Right atrium auricular region (tissue), 2 donors: Measurements from ENCODE around the gene MAP3K15. TPM values are rescaled to one million over a fixed set of nuclear protein-coding genes. Genes with fewer than 3 reads are reported as not detected.
"Not testable (repeated sequence)": the region's sequence is repeated elsewhere in the genome, so short reads cannot be mapped to it uniquely, and the experiment has no call there.

Experiments used
- DNase-seq: peaks from one replicate; pipeline ENCODE4 v3.0.0-alpha.2; 2019; ENCODE audit warnings: low spot score
- H3K27ac ChIP-seq, 2 donors: fragments of 200-600 bp; sonication (generic); 1 replicate in 1 of 2; 2 replicates in 1 of 2; pipeline ENCODE4 v1.5.1; 2016 to 2019
- H3K27me3 ChIP-seq, 2 donors: fragments of 200-600 bp; sonication (generic); one replicate each; pipeline versions ENCODE4 v1.5.1 to v1.6.0; 2017 to 2019
- H3K36me3 ChIP-seq: fragments of 200-600 bp; sonication (generic); one replicate; pipeline ENCODE4 v1.5.1; 2016
- H3K4me1 ChIP-seq, 2 donors: fragments of 200-600 bp; sonication (generic); one replicate each; pipeline versions ENCODE4 v1.5.1 to v1.6.0; 2017 to 2019
- H3K4me3 ChIP-seq, 2 donors: fragments of 200-600 bp; sonication (generic); 1 replicate in 1 of 2; 2 replicates in 1 of 2; pipeline ENCODE4 v1.5.1; 2017 to 2019; ENCODE audit warnings: mild to moderate bottlenecking in 1 of 2, moderate library complexity in 1 of 2
- H3K9me3 ChIP-seq, 2 donors: fragments of 200-600 bp; sonication (generic); one replicate each; pipeline ENCODE4 v1.5.1; 2019
- CTCF ChIP-seq, 2 donors: fragments of 200-600 bp; sonication (generic); IDR thresholded peaks; one replicate each; pipeline ENCODE4 v1.5.1; 2019; ENCODE audit warnings: antibody characterized with exemption in 2 of 2
- total RNA-seq, 2 donors: library from RNA; depleted of rRNA; stranded (reverse); fragments of >200 nt; gene quantifications; one replicate each; pipeline ENCODE4 v1.1.0, GENCODE V29; 2016

Gene MAP3K15
- total RNA-seq, 2 donors from 2014 or later: not detected

DNA sequence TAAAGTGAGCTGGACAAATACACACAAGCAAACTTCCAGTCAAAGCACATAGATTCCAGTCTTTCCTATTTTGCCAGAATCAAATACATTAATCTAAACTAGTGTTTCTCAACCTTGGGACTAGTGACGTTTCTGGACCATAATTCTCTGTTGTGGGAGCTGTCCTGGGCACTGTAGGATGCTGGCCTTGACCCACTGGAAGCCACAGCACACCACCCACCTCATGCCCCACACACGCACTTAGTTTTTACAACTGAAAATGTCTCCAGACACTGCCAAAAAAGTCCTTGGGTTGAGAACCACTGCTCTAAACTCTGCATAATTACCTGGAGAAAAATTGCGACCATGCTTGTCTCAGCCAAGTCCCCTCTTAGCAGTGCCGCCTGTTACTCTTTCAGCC, 57.6 kb downstream of the MAP3K15 start:
- Histone ChIP-seq H3K4me3 (no peak overlapping the region), H3K27me3 (no peaks in the 10 kb centered on the region), H3K36me3 (no peaks in the 10 kb centered on the region), H3K4me1 (no peaks in the 10 kb centered on the region), H3K27ac (no peak overlapping the region), H3K9me3 (no peaks in the 10 kb centered on the region)
- no peak for TF ChIP-seq CTCF (IDR thresholded peaks at IDR 0.05)
- no peak for DNase-seq

DNA sequence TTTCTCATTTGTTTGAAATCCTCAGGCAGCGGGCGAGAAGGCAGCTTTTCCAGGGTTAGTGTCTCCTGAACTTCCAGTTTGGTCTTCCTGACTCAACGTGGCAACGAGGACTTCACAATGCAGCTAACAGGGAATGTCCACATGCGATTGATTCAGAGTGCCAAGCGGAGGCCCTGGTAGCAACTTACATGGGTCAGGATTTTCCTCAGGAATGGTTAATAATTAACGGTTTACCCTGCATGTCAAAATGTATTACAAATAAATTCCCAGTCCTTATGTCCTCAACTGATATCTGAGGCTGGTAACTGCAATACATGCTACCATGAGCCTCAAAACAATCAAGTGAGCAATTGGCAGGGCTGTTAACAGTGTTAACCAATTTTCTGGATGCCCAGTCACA, 67.2 kb downstream of the MAP3K15 start:
- H3K36me3 ChIP-seq: no peaks in the 10 kb centered on the region
- DNase-seq: no peak
- no peak overlapping the region for H3K4me3 ChIP-seq
- TF ChIP-seq CTCF (IDR thresholded peaks at IDR 0.05): no peak
- H3K27me3 ChIP-seq: no peaks in the 10 kb centered on the region
- H3K27ac ChIP-seq: no peak overlapping the region
- no peaks in the 10 kb centered on the region for H3K4me1 ChIP-seq
- no peaks in the 10 kb centered on the region for H3K9me3 ChIP-seq

- no peak for TF ChIP-seq CTCF (IDR thresholded peaks at IDR 0.05)
- H3K4me3 ChIP-seq: no peak overlapping the region
- no peaks in the 10 kb centered on the region for H3K27me3 ChIP-seq
- no peaks in the 10 kb centered on the region for H3K9me3 ChIP-seq
- no peak overlapping the region for H3K27ac ChIP-seq
- H3K4me1 ChIP-seq: no peaks in the 10 kb centered on the region
- no peak for DNase-seq
- no peaks in the 10 kb centered on the region for H3K36me3 ChIP-seq
These were observed 68.9 kb downstream of the MAP3K15 start for GRCh38 chrX:19446397-19446796.

- not testable (repeated sequence) for H3K4me1 ChIP-seq, H3K9me3 ChIP-seq
These were observed 69.5 kb downstream of the MAP3K15 start for GRCh38 chrX:19445772-19446171.

GRCh38 chrX:19443869-19444526, 71.3 kb downstream of the MAP3K15 start:
- H3K4me3 ChIP-seq: no peak overlapping the region
- TF ChIP-seq CTCF (IDR thresholded peaks at IDR 0.05): no peak
- H3K36me3 ChIP-seq: no peaks in the 10 kb centered on the region
- no peak for DNase-seq
- H3K27ac ChIP-seq: no peak overlapping the region
- H3K9me3 ChIP-seq: no peaks in the 10 kb centered on the region
- H3K27me3 ChIP-seq: no peaks in the 10 kb centered on the region
- no peaks in the 10 kb centered on the region for H3K4me1 ChIP-seq

More at GRCh38 chrX:19445772-19446171, 69.5 kb downstream of the MAP3K15 start:
- H3K36me3 ChIP-seq, DNase-seq, H3K4me3 ChIP-seq, H3K27ac ChIP-seq, H3K27me3 ChIP-seq: not testable (repeated sequence)

- no peak overlapping the region for H3K27ac ChIP-seq
- H3K27me3 ChIP-seq: no peaks in the 10 kb centered on the region
- H3K4me3 ChIP-seq: no peak overlapping the region
- no peaks in the 10 kb centered on the region for H3K9me3 ChIP-seq
- TF ChIP-seq CTCF (IDR thresholded peaks at IDR 0.05): no peak
- DNase-seq: no peak
- H3K4me1 ChIP-seq: no peaks in the 10 kb centered on the region
- H3K36me3 ChIP-seq: no peaks in the 10 kb centered on the region
These were observed 74.6 kb downstream of the MAP3K15 start for GRCh38 chrX:19440713-19441112.

DNA sequence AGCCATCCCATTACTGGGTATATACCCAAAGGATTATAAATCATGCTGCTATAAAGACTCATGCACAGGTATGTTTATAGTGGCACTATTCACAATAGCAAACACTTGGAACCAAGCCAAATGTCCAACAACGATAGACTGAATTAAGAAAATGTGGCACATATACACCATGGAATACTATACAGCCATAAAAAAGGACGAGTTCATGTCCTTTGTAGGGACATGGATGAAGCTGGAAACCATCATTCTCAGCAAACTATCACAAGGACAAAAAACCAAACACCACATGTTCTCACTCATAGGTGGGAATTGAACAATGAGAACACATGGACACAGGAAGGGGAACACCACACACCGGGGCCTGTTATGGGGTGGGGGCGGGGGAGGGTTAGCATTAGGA, 92.6 kb downstream of the MAP3K15 start:
- not testable (repeated sequence) for H3K36me3 ChIP-seq, H3K4me3 ChIP-seq, H3K27ac ChIP-seq, DNase-seq, H3K27me3 ChIP-seq, H3K4me1 ChIP-seq
- peaks cover 0 to 13% of the 10 kb centered on the region in 2 donors for H3K9me3 ChIP-seq
